B cell (primary cell): ENCODE measurements around the gene PLN.

ENCODE experiments used
- EZH2 ChIP-seq: IDR thresholded peaks from 2 replicates; pipeline ENCODE4 v1.6.1; 2012; ENCODE audit warnings: borderline replicate concordance, low read depth, mild to moderate bottlenecking, moderate library complexity, low read length; ENCODE audit not compliant: insufficient read depth, poor library complexity, severe bottlenecking
- TF ChIP-seq, protein P1 (sequence below): fragments of 200-600 bp; IDR thresholded peaks from one replicate; pipeline ENCODE4 v1.8.0; 2022; ENCODE audit warnings: antibody characterized with exemption, mild to moderate bottlenecking

DNA sequence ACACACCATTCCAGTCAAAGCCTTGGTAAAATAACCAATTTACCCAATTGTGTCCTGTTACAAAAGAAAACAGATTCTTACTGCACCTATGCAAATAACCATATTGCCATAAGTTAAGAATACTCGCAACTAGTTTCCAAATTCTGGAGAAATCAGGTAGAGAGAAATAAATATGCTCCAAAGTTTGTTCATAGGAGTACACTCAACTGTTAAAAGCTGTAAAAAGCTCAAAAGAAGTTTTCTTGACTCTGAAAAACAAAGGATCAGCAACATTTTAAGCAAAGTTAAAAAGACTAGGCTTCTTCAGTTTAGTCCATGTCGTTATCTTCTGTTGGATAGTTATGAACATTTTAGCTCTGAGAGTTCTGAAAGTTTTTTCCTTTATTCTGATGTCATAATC is 55.3 kb downstream of the PLN start:
- TF ChIP-seq, protein P1, sequence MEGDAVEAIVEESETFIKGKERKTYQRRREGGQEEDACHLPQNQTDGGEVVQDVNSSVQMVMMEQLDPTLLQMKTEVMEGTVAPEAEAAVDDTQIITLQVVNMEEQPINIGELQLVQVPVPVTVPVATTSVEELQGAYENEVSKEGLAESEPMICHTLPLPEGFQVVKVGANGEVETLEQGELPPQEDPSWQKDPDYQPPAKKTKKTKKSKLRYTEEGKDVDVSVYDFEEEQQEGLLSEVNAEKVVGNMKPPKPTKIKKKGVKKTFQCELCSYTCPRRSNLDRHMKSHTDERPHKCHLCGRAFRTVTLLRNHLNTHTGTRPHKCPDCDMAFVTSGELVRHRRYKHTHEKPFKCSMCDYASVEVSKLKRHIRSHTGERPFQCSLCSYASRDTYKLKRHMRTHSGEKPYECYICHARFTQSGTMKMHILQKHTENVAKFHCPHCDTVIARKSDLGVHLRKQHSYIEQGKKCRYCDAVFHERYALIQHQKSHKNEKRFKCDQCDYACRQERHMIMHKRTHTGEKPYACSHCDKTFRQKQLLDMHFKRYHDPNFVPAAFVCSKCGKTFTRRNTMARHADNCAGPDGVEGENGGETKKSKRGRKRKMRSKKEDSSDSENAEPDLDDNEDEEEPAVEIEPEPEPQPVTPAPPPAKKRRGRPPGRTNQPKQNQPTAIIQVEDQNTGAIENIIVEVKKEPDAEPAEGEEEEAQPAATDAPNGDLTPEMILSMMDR = no peak
- no peak for TF ChIP-seq EZH2
